T-helper 1 cell treated with Interleukin-12 subunit alpha and Interleukin-12 subunit beta and Interleukin-4 antibody, amounts not matched to agents 30 ng/mL and 1 ng/mL, for 36 hours (primary cell): Measurements from ENCODE around the gene UBAC1. TPM values are rescaled to one million over a fixed set of nuclear protein-coding genes. Genes with fewer than 3 reads are reported as not detected.

Experiments
- intact Hi-C: fragments of 100-400 bp; cut with micrococcal nuclease; formaldehyde crosslinking; loops from one replicate; pipeline ENCODE4 v1.15.1; 2024
- total RNA-seq: library from RNA; stranded (reverse); gene quantifications from 2 replicates; pipeline ENCODE4 v1.2.3, GENCODE V29; 2022

UBAC1 gene
- total RNA-seq, 1 donor from 2014 or later: 33.4 TPM

GRCh38 chr9:135993765-135994500 lies 32.8 kb upstream of the UBAC1 start:
- intact Hi-C loops: no loop called here

- intact Hi-C loops: no loop called here
These were observed 32.2 kb upstream of the UBAC1 start for GRCh38 chr9:135993409-135993742.

- intact Hi-C loops: no loop called here
These were observed 31.6 kb upstream of the UBAC1 start for GRCh38 chr9:135992486-135993408.

- intact Hi-C loops: loop anchor here (2.0 kb wide), 1 partner anchor 117 kb away; no protein-coding TSS in a partner anchor
These were observed 30.6 kb upstream of the UBAC1 start for GRCh38 chr9:135991771-135992170.

- intact Hi-C loops: loop anchor here (2.0 kb wide), 1 partner anchor 118 kb away; no protein-coding TSS in a partner anchor
These were observed 29.6 kb upstream of the UBAC1 start for GRCh38 chr9:135990468-135991429.

- intact Hi-C loops: loop anchor here (2.0 kb wide), 1 partner anchor 119 kb away; no protein-coding TSS in a partner anchor
These were observed 28.7 kb upstream of the UBAC1 start for GRCh38 chr9:135989722-135990467.

GRCh38 chr9:135989157-135989556 lies 28.0 kb upstream of the UBAC1 start:
- intact Hi-C loops: no loop called here

- intact Hi-C loops: no loop called here
These were observed 27.3 kb upstream of the UBAC1 start for GRCh38 chr9:135988493-135988892.

- intact Hi-C loops: no loop called here
These were observed 26.7 kb upstream of the UBAC1 start for GRCh38 chr9:135987838-135988404.

GRCh38 chr9:135986605-135987004 lies 25.4 kb upstream of the UBAC1 start:
- intact Hi-C loops: no loop called here

GRCh38 chr9:135985889-135986288 lies 24.7 kb upstream of the UBAC1 start:
- intact Hi-C loops: no loop called here

GRCh38 chr9:135985459-135985774 lies 24.2 kb upstream of the UBAC1 start:
- intact Hi-C loops: no loop called here

GRCh38 chr9:135984072-135984710 lies 23.0 kb upstream of the UBAC1 start:
- intact Hi-C loops: no loop called here

GRCh38 chr9:135983208-135984071 lies 22.3 kb upstream of the UBAC1 start:
- intact Hi-C loops: no loop called here

- intact Hi-C loops: no loop called here
These were observed 21.5 kb upstream of the UBAC1 start for GRCh38 chr9:135982499-135983207.

- intact Hi-C loops: no loop called here
These were observed 19.9 kb upstream of the UBAC1 start for GRCh38 chr9:135980926-135981630.

GRCh38 chr9:135979547-135980166 lies 18.5 kb upstream of the UBAC1 start:
- intact Hi-C loops: no loop called here
